ENCODE measurements around the gene NEMF. TPM values are rescaled to one million over a fixed set of nuclear protein-coding genes. Genes with fewer than 3 reads are reported as not detected.

Gene NEMF
- total RNA-seq, 1 experiment from 2014 or later: 50.1 TPM

GRCh38 chr14:49893309-49894213, 41.0 kb upstream of the NEMF start (continued):
- TF ChIP-seq ZNF317 (CRISPR knock-in tag; IDR thresholded peaks at IDR 0.05; ENCODE audit: borderline replicate concordance, low read depth) (no peak), ZNF512 (CRISPR knock-in tag; IDR thresholded peaks at IDR 0.05; ENCODE audit: borderline replicate concordance) (no peak), ATF6 (CRISPR knock-in tag; IDR thresholded peaks at IDR 0.05) (no peak), ZNF671 (CRISPR knock-in tag; IDR thresholded peaks at IDR 0.05) (no peak), HMGXB4 (CRISPR knock-in tag; IDR thresholded peaks at IDR 0.05) (0 out of 2 replicates have a peak, but pooled peaks have one; percentile 17), JUN (CRISPR knock-in tag; IDR thresholded peaks at IDR 0.05) (peak; percentile 73; the same call in 1 of the 2 replicates), ZNF219 (CRISPR knock-in tag; IDR thresholded peaks at IDR 0.05; ENCODE audit: borderline replicate concordance) (no peak; the same call in 1 of the 2 replicates), AR (CRISPR knock-in tag; IDR thresholded peaks at IDR 0.05) (no peak), SP1 (CRISPR knock-in tag; conservative IDR thresholded peaks at IDR 0.05) (no peak), ATF2 (CRISPR knock-in tag; IDR thresholded peaks at IDR 0.05; ENCODE audit: borderline replicate concordance, low read depth) (no peak), TEAD1 (CRISPR knock-in tag; IDR thresholded peaks at IDR 0.05) (0 out of 2 replicates have a peak, but pooled peaks have one; percentile 50), ESRRA (CRISPR knock-in tag; IDR thresholded peaks at IDR 0.05; ENCODE audit: borderline replicate concordance) (peak; percentile 14; the same call in 1 of the 2 replicates), USF1 (CRISPR knock-in tag; IDR thresholded peaks at IDR 0.05) (0 out of 2 replicates have a peak, but pooled peaks have one; percentile 12), ZBTB21 (CRISPR knock-in tag; IDR thresholded peaks at IDR 0.05; ENCODE audit: borderline replicate concordance) (no peak), RORB (CRISPR knock-in tag; IDR thresholded peaks at IDR 0.05) (no peak)
